ENCODE data around the gene DYNLL2.

GRCh38 chr17:58066401-58066800 lies 16.8 kb upstream of the DYNLL2 start:
- TF ChIP-seq CTCF (IDR thresholded peaks at IDR 0.05) (no peak), POLR2A (IDR thresholded peaks at IDR 0.05) (no peak)
